OCI-LY1 (cell line): ENCODE measurements around the gene HOXD9.

Experiments used
- EZH2 ChIP-seq: fragments of 200-600 bp; sonication (generic), shearing (Covaris generic); IDR thresholded peaks from 2 replicates; pipeline ENCODE4 v1.8.0; 2017; ENCODE audit warnings: borderline replicate concordance, mixed run types, mild to moderate bottlenecking, antibody characterized with exemption, low read length, moderate library complexity, mixed read lengths
- TF ChIP-seq, protein P1 (sequence below): fragments of 200-600 bp; sonication (generic), shearing (Covaris generic); IDR thresholded peaks from 2 replicates; pipeline ENCODE4 v1.5.1; 2017; ENCODE audit warnings: mild to moderate bottlenecking, antibody characterized with exemption, low read length, moderate library complexity, mixed read lengths

DNA sequence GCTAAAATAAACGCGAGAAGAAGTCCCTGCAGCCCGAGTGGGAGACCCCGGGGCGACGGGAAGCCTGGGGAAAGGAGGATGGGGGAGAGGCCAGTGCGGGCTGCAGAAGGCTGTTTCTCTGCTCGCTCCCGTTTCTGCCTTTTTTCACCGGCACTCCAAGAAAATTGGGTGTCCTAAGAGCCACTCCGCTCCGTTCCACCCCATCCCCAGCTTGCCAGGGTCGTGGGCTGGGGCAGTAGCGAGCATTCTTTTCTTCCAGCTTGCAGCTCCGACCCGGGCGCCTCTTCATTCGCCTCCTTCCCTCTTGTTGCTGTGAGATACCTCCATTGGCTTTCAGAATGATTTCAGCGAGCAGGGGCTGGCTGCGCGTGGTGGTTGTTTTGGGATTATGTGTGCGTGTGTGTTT lies 35.7 kb downstream of the HOXD9 start:
- TF ChIP-seq, protein P1, sequence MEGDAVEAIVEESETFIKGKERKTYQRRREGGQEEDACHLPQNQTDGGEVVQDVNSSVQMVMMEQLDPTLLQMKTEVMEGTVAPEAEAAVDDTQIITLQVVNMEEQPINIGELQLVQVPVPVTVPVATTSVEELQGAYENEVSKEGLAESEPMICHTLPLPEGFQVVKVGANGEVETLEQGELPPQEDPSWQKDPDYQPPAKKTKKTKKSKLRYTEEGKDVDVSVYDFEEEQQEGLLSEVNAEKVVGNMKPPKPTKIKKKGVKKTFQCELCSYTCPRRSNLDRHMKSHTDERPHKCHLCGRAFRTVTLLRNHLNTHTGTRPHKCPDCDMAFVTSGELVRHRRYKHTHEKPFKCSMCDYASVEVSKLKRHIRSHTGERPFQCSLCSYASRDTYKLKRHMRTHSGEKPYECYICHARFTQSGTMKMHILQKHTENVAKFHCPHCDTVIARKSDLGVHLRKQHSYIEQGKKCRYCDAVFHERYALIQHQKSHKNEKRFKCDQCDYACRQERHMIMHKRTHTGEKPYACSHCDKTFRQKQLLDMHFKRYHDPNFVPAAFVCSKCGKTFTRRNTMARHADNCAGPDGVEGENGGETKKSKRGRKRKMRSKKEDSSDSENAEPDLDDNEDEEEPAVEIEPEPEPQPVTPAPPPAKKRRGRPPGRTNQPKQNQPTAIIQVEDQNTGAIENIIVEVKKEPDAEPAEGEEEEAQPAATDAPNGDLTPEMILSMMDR, result no peak
- no peak for TF ChIP-seq EZH2
